ENCODE data around the gene FAM222B.
"Not testable (repeated sequence)": the region's sequence is repeated elsewhere in the genome, so short reads cannot be mapped to it uniquely, and the experiment has no call there.

Gene FAM222B

DNA sequence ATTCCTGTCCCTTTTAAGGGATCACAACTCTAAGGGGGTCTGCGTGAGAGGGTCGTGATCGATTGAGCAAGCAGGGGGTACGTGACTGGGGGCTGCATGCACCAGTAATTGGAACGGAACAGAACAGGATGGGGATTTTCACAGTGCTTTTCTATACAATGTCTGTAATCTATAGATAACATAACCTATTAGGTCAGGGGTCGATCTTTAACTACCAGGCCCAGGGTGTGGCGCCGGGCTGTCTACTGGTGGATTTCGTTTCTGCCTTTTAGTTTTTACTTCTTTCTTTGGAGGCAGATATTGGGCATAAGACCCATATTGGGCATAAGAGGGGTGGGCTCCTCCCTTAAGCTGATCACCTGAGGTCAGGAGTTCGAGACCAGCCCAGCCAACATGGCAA, 6.0 kb downstream of the FAM222B start:
- not testable (repeated sequence) for DNase-seq

DNA sequence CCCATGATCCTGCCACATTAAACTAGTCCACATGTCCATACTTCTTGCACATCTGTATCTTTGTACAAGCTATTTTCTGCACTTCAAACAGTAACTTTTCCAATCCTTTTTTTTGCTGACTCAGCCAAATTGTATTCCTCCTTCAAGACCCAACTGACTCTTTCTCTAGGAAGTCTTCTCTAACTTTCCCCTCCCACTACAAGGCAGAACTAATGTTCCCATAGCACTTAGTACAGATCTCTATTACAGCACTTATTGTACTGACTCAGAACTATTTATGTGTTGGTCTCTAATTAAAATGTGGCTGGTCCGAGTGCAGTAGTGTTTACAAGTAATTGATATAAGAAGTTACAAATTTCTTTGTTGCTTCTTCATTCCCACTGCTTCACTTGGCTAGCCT, 8.2 kb downstream of the FAM222B start:
- no peak for DNase-seq

DNA sequence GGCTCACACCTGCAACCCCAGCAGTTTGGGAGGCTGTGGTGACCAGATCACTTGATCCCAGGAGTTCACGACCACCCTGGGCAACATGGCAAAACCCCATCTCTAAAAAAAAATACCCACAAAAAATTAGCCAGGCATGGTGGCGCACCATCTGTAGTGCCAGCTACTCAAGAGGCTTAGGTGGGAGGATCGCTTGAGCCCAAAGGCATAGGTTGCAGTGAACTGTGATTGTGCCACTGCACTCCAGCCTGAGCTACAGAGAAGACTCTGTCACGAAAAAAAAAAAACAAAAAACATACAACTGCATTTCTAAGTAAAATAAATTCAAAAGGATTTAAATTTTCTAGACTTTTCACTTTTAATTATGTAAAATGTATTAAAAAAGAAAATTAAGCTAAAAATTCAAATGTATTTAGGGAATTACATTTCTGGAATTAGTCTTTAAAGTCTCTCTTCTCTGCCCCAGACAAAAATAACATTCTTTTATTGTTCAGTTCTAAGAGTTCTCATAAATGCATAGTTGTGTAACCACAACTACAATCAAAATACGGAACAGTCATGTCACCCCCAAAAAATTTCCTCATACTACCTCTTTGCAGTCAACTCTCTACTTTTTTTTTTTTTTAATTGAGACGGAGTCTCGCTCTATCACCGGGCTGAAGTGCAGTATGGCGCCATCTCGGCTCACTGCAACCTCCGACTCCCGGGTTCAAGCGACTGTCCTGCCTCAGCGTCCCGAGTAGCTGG, 14.1 kb downstream of the FAM222B start:
- no peak for DNase-seq

DNA sequence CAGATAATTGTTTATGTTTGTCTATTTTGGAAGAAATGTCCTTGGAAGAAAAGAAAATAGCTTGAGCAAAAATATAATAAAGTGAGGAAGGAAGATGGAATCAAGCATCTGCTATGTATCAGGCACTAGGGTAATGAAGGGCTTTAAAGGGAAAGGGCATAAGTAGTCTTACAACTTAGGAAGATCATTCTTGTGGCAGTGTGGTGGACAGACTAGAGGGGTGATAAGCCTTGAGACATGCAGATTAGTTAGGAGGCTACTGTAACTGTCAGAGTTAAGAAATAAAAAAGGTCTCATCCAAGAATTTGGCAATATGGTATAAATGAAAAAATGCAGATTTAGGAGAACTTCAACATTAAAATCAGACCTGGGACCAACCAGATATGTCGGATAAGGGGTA, 14.9 kb downstream of the FAM222B start:
- no peak for DNase-seq

DNA sequence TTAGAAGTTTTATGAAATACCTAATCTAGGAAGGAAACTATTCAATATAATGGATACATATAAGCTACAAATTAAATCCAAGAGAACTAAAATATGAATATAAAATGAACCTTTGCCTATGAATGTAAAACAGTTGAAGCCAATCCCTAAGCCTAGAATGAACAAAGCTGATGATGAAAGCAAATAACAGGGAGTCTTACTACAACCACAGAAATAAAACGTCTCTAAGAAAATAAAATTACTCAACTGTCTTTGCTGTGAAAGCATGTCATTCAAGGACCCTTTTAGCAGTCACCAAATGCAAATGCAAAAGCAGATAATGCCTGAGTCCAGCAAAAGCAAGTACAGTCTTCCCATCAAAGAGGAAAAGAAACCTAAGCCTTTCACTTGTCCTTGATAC, 23.0 kb downstream of the FAM222B start:
- no peak for DNase-seq

DNA sequence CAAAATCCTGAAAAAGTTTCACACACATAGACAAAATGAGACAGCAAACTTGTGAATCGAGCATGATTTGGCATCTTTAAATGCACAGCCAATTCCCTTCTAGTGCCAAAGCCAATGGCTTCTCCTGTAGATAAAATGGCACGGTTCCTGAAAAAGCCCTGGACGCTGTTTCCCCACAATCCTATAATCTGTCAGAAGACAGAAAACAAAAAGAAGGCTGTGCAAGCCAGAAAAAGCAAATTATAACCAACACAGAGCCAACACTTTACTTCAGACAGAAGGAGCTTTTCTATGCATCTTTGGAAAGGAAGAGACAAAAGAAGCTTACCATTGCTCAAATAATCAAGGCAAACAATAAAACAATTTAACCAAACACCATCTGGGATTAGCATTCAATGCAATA, 23.8 kb downstream of the FAM222B start:
- DNase-seq: no peak

DNA sequence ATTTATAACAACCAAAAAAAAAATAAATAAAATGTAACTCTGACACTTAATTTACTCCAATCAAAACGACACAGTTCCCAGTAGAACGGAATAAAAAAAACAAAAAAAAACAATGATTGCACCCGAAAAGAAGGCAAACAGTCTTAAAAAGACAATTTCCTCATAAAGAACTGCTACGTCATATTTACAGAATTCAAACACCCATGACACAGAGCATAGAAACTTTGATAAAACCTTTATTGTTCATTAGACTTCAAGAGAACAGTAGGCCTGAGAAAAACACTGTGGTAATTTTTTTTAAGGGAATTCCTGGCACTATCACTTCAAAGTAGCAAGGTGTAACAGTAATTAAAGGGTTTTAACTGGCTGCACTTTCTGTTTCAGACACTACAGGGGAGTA, 26.1 kb downstream of the FAM222B start:
- no peak for DNase-seq

DNA sequence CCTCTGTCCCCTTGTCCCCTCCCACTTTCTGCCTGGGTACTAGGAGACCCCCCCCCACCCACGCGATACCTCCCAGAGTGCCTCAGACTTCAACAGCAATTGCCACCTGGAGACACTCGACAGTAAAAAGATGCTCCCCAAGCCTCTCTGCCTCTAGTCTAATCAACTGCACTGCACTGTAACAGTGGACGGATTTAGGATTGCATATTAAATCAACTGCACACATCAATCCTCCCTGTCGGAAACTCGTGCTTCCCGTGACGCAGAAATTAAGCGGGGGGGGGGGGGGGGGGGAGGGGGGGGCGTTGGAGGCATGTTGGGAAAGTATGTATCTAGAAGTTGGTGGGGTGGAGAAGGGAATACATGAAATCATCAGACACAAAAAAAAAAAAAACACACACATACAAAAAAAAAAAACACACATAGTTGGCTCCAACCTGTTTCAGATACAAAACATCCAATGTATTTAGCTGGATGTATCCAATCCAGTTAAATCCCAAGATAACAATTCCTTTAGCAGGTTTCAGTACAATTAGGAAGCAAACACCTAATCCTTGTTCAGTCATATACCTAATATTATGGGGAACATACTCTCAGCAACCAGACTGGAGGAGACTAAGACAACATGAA, 29.7 kb downstream of the FAM222B start:
- DNase-seq: peak in 1 of 2 donors; percentile 69

DNA sequence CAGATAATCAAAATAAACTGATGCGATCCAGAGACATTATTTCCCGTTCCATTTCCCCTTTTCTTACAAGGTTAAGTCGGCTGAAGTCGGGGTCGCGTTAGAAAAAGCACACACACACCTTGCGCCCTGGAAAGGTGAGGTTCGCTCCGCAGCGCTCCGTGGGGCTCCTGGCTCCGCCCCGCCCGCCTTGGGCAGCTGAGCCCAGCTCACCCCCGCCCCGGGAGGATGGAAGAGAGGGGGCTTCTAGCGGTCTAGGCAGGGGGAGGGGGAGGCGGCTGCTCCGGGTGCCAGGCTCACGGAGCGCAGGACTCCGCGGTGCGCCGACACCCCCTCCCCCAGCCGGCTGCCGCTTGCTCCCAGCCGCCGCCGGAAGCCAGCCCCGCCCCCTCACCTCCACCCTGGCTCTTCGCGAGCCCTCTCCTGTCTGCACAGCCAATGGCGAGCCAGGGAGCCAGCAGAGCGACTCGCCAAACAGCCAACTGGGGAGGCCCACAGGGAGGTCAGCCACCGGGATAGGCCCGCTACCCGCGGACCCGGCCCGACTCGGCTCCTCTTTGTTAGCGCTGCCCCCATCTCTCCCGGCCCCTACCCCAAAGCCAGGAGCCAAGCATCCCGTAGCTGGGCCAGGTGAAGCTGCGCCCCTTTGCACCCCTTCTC, 30.4 kb downstream of the FAM222B start:
- peak; percentile 95 for DNase-seq

DNA sequence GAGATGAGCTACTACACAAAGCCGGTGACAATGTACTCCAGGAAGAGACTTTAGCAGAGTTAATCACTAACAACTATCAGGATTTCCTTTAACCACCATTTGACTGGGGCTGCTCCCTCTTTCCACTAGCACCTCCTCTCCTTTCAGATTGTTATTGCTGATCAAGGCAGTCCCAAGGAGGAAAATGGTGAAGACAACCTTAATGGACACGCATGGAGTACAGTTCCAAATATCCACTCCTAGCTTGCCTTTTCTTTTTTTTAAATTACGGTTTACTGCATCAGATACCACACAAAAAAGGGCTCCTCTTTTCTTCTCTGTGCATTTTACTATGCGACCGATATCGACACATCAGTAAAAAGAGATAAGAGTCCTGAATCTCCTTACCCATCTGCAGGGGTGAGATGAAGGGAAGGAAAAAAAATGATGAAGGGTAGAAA, 30.9 kb downstream of the FAM222B start:
- DNase-seq: peak in 1 of 2 donors; percentile 22

DNA sequence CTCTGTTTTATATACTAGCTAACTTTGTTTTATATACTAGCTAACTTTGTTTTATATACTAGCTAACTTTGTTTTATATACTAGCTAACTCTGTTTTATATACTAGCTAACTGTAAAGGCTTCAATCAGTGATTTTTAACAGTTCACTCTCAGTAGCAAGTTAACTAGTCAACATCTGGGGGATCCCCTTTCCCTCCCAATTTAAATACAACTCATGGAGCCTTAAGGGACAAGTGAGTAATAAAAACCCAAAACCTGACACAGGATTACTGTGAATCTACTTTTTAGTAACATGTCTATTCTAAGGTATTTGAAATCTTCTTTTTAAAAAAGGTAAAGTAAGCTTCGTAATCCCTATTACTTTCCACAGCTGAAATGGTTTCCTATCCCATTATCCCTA, 32.2 kb downstream of the FAM222B start:
- no peak for DNase-seq

DNA sequence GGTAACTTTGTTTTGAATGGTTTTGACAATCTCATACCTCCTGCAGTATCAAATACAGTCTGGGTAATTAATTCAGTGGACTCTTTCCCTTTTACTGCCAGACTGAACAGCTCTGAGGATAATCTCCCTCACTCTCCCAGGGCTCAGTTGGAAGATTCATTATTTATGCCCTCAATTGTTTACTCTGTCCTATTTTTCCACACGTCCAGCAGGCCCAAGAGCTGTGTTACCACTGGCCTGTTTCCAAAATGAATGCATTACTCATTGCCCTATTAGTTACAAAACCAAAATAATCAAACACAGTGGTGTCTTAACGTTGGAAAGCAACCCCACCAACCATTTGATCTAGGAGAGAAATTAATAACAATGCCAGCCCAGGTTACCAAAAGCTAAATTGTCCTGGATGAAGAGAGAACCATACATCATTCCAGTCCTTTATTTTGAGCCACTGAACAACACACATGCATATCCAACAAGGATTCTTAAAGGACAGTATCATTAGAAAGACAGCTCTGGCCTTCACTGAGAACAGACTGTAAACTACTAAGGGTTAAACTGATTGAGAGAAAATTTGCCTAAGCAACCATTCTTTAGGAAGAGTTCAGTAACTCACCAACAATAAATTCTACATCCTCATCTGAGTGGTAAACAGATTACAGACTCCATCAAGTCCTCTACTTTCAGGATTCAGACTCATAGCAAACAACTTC, 34.5 kb downstream of the FAM222B start:
- DNase-seq: no peak

DNA sequence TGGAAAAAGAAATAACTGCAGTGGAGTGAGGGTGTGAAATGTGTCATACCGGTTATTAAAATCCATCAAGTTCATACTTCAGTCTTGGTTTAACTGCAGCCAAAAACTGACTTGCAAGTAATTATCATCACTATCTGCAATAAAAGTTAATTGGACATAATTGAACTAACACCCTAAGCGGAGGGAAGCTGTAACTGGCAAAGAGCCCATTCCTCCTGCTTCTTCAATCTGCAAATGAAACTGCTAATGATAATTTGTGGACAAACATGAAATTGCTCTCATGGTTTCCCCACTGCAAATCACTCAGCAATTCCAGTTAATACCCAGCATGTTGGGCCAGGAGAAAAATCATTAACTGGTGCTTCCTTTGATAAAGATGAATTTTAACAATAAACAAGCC, 46.5 kb downstream of the FAM222B start:
- no peak for DNase-seq

DNA sequence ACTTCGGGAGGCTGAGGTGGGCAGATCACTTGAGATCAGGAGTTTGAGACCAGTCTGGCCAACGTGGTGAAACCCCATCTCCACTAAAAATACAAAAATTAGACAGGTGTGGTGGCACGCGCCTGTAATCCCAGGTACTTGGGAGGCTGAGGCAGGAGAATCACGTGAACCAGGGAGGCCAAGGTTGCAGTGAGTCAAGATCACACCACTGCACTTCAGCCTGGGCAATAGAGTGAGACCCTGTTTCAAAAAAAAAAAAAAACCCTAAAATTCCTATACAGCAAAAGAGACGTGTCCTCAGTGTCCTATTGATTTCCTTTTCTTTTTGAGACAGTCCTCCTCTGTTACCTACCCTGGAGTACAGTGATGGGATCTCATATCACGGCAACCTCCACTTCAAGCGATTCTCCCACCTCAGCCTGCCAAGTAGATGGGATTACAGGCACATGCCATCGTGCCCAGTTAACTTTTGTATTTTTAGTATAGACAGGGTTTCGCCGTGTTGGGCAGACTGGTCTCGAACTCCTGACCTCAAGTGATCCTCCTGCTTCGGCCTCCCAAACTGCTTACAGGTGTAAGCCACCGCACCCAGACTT, 47.6 kb downstream of the FAM222B start:
- not testable (repeated sequence) for DNase-seq

DNA sequence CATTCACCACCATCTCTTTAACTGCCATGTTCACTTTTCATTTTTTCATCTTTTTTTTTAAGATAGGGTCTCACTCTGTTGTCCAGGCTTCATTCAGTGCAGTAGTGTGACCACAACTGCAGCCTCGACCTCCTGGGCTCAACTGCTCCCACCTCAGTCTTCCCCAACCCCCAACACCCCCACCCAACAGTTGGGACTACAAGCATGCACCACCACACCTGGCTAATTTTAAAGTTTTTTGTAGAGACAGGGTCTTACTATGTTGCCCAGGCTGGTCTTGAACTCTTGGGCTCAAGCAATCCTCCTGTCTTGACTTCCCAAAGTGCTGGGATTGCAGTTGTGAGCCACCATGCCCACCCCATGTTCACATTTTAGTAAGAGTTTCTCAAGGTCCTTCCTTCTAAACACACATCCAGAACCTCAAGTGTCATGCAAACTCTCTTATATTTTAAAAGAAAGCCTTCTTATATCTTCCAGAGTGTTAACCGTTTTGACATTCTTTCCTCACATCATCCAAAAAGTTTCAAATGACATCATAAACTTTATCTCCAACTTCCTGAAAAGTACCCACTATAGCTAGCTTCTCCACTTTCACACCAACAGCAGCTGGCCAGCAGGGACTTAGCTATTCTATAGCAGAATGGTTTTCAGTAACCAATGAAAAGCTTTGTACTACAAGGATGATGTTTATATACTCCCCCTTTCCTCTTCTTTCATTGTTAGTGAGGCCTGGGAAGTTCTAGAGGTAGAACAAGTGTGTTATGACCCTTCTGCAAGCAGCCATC, 49.5 kb downstream of the FAM222B start:
- no peak for DNase-seq

DNA sequence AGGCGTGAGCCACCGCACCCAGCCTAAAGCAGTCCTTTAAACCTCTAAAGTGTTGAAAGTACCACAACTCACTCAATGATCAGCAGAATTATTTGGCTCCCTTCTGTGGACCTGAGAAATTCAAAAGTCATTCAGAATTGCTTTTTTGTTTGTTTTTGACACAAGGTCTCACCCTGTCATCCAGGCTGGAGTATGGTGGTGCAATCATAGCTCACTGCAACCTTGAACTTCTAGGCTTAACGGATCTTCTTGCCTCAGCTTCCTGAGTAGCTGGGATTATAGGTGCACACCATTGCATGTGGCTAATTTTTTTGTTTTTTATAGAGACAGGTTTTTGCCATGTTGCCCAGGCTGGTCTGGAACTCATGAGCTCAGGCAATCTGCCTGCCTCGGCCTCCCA, 54.5 kb downstream of the FAM222B start:
- DNase-seq: no peak

DNA sequence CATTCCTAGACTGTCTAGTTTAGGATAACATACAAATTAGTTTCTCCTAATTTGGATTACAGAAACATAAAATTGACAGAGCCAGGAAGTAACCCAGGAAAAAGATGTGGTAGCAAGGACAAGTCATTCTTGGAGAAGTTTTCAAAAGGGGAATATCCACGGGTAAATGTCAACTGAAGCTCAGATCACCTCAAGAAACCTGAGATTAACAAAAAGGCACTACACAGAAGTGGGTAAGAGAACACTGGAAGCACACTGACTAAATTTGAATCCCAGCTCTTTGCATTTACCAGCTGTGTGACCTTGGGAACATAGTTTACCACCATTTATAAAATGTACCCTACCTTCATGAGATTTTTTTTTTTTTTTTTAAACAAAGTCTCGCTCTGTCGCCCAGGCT, 59.4 kb downstream of the FAM222B start:
- DNase-seq: no peak

DNA sequence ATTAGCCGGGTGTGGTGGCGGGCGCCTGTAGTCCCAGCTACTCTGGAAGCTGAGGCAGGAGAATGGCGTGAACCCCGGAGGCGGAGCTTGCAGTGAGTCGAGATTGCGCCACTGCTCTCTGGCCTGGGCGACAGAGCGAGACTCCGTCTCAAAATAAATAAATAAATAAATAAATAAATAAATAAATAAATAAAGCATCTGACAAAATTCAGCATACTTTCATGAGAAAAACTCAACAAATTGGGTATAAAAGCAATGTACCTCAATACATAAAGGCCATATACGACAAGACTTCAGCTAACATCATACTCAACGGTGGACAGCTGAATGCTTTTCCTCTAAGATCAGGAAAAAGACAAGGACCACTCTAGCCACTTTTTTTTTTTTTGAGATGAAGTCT, 63.0 kb downstream of the FAM222B start:
- DNase-seq: not testable (repeated sequence)

DNA sequence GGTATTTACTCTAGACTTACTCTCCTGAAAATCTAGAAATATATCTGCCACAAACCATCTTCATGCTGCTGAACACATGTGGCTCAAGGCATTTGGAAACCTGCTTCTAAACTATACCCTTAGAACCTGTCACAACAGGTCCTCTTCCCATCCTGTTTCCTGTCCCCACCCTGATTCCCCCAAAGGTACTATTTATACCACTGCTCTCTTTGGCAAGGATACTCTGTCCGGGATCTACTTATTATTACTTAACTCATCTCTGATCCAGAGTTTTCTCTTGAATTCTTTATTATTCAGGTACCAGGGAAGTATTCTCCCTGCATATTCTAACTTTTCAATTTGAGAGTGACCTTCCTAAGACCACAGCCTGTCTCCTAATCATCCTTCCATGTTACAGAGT, 65.4 kb downstream of the FAM222B start:
- no peak for DNase-seq

DNA sequence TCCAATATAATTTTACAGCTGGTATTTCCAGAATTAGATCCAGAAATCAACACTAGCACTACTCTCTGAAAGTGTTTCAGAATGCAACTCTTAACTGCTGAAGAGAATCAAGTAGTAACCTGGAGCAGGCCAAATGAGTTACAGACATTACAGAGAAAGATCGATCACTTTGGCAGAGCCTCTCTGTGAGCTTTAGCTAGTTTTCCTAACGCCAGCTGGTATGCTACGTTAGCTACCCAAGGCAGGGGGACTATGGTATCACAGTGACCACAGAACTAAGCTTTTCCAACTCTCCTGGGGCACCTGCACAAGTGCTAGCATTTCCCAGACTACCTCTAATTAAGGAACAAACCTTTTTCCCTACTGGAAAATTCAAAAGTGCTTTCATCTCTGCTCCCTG, 68.4 kb downstream of the FAM222B start:
- no peak for DNase-seq

DNA sequence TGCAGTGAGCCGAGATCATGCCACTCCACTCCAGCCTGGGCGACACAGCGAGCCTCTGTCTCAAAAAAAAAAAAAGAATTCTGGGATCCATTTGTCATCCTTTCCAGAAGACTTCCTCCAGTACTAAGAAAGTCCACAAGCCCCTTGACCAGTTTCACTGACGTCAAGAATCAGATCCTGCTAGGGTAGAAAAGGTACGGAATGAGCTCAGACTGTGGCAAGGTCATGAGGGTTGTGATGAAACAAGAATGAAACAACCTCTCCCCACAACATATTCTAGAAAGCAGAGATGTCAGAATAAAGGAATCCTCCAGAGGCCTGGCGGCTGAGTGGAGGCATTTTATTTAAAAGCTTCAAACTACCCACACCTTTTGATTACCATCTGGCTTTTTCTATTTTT, 68.9 kb downstream of the FAM222B start:
- no peak for DNase-seq

DNA sequence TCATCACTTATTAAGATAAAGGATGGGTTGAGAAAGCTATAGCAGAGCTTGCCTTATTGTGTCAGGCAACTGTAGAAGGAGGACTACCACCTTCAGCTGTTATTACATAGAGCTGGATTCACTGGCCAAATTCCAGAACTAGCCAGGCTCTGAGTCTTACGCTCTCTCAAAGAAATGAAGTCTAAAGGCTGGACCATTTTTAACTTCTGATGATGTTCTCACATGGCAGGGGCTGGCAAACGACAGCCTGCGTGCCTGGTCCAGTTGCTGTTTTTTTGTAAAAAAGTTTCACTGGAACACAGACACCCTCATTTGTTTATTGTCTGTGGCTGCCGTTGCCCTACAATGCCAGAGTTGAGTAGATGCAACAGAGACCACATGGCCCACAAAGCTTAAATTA, 77.6 kb downstream of the FAM222B start:
- DNase-seq: no peak

Measured in CD4-positive, alpha-beta T cell treated with Interleukin-4 for 1 hour (primary cell).